ENCODE results near the gene ELOA2. TPM values are rescaled to one million over a fixed set of nuclear protein-coding genes. Genes with fewer than 3 reads are reported as not detected.

Gene ELOA2, protein sequence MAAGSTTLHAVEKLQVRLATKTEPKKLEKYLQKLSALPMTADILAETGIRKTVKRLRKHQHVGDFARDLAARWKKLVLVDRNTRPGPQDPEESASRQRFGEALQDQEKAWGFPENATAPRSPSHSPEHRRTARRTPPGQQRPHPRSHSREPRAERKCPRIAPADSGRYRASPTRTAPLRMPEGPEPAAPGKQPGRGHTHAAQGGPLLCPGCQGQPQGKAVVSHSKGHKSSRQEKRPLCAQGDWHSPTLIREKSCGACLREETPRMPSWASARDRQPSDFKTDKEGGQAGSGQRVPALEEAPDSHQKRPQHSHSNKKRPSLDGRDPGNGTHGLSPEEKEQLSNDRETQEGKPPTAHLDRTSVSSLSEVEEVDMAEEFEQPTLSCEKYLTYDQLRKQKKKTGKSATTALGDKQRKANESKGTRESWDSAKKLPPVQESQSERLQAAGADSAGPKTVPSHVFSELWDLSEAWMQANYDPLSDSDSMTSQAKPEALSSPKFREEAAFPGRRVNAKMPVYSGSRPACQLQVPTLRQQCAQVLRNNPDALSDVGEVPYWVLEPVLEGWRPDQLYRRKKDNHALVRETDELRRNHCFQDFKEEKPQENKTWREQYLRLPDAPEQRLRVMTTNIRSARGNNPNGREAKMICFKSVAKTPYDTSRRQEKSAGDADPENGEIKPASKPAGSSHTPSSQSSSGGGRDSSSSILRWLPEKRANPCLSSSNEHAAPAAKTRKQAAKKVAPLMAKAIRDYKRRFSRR
- total RNA-seq (2014; rRNA removed; shearing (Covaris generic)) (not detected in 2 replicates), total RNA-seq (2022) (not detected in 2 replicates), Bru-seq, nascent RNA (not detected), BruChase-seq, experiment 1, labeled RNA remaining after a 6-hour chase (not detected), BruChase-seq, experiment 2, labeled RNA remaining after a 2-hour chase (not detected)
- long read RNA-seq: 0 reads

GRCh38 chr18:47035156-47035671 is at the start of gene ELOA2:
Gene ELOA2 (minus strand): TSS chr18:47035621. CDS start chr18:47035264, 357 bp downstream.
- DNase-seq (ENCODE audit: low spot score): no peak
- H3K4me3 ChIP-seq (ENCODE audit: low read depth, low read length, poor library complexity, severe bottlenecking): no peak within 1 kb of the TSS
- H2AFZ ChIP-seq (ENCODE audit: low read length): no peak within 1 kb of the TSS
- no peak for TF ChIP-seq EZH2phosphoT487 (IDR thresholded peaks at IDR 0.05; ENCODE audit: borderline replicate concordance, low read depth, low read length)
- TF ChIP-seq CTCF (conservative IDR thresholded peaks at IDR 0.05; ENCODE audit: low read length): no peak
- intact Hi-C loops (cut with micrococcal nuclease; ENCODE audit: unreplicated experiment): no loop called here
- H3K27ac ChIP-seq (ENCODE audit: low read depth, low read length, poor library complexity, severe bottlenecking): no peak within 1 kb of the TSS
- BruUV-seq (replicated peaks): no TSS peak
- H3K4me1 ChIP-seq (ENCODE audit: insufficient read depth, low read length, poor library complexity, severe bottlenecking): no peaks in the 10 kb centered on the region
- no peaks in the 10 kb centered on the region for H3K36me3 ChIP-seq (ENCODE audit: insufficient read depth, low read length)
- H3K79me2 ChIP-seq (ENCODE audit: insufficient read depth, low read depth, low read length): no peaks in the 10 kb centered on the region
- H4K20me1 ChIP-seq (ENCODE audit: insufficient read depth, low read length): no peaks in the 10 kb centered on the region
- no peaks in the 10 kb centered on the region for H3K9me2 ChIP-seq (ENCODE audit: insufficient read depth, low read length)
- H3K4me2 ChIP-seq (ENCODE audit: low read length): no peak within 1 kb of the TSS
- H3K9me3 ChIP-seq (ENCODE audit: low read length): no peaks in the 10 kb centered on the region
- CTCF ChIA-PET (ENCODE audit: unreplicated experiment): no interaction called here
- POLR2A ChIA-PET: no interaction called here

GRCh38 chr18:47081578-47081977 is 46.2 kb upstream of the ELOA2 start:
- no TSS peak for BruUV-seq (replicated peaks)
- ChIA-PET CTCF (ENCODE audit: unreplicated experiment) (no interaction called here), POLR2A (no interaction called here)
- no peak for TF ChIP-seq EZH2phosphoT487 (IDR thresholded peaks at IDR 0.05; ENCODE audit: borderline replicate concordance, low read depth, low read length)
- TF ChIP-seq CTCF (conservative IDR thresholded peaks at IDR 0.05; ENCODE audit: low read length): no peak
- no peak for DNase-seq (ENCODE audit: low spot score)
- Histone ChIP-seq H3K4me1 (ENCODE audit: insufficient read depth, low read length, poor library complexity, severe bottlenecking) (no peaks in the 10 kb centered on the region), H3K4me3 (ENCODE audit: low read depth, low read length, poor library complexity, severe bottlenecking) (no peak overlapping the region), H4K20me1 (ENCODE audit: insufficient read depth, low read length) (no peaks in the 10 kb centered on the region), H3K27ac (ENCODE audit: low read depth, low read length, poor library complexity, severe bottlenecking) (no peak overlapping the region), H3K9me2 (ENCODE audit: insufficient read depth, low read length) (no peaks in the 10 kb centered on the region), H3K9me3 (ENCODE audit: low read length) (no peaks in the 10 kb centered on the region), H3K4me2 (ENCODE audit: low read length) (no peak overlapping the region), H3K36me3 (ENCODE audit: insufficient read depth, low read length) (no peaks in the 10 kb centered on the region), H3K79me2 (ENCODE audit: insufficient read depth, low read depth, low read length) (no peaks in the 10 kb centered on the region), H2AFZ (ENCODE audit: low read length) (no peak overlapping the region)
- intact Hi-C loops (cut with micrococcal nuclease; ENCODE audit: unreplicated experiment): no loop called here
